Medulla oblongata (tissue), 1 donor: ENCODE results near the gene SCCPDH.

ENCODE experiments used
- DNase-seq: peaks from one replicate; pipeline ENCODE4 v3.0.0-alpha.2; 2015; ENCODE audit errors: extremely low spot score

SCCPDH gene

DNA sequence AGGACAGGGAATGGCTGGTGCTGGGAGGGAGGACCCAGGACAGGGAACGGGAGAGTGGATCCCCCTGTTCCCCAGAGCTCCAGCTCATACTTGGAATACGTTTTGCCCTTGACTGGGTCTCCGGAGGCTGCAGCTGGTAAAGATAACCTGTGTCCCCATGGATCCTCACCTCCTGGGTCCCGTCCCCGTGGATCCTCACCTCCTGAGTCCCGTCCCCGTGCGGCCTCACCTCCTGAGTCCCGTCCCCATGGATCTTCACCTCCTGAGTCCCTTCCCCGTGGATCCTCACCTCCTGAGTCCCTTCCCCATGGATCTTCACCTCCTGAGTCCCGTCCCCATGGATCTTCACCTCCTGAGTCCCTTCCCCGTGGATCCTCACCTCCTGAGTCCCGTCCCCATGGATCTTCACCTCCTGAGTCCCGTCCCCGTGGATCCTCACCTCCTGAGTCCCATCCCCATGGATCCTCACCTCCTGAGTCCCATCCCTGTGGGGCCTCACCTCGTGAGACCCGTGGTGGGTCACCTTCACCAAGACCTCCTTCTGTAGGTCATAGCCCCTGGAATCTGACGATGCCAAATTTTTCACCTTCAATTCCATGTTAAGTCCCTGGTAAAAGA is 61.4 kb downstream of the SCCPDH start:
- DNase-seq = no peak

DNA sequence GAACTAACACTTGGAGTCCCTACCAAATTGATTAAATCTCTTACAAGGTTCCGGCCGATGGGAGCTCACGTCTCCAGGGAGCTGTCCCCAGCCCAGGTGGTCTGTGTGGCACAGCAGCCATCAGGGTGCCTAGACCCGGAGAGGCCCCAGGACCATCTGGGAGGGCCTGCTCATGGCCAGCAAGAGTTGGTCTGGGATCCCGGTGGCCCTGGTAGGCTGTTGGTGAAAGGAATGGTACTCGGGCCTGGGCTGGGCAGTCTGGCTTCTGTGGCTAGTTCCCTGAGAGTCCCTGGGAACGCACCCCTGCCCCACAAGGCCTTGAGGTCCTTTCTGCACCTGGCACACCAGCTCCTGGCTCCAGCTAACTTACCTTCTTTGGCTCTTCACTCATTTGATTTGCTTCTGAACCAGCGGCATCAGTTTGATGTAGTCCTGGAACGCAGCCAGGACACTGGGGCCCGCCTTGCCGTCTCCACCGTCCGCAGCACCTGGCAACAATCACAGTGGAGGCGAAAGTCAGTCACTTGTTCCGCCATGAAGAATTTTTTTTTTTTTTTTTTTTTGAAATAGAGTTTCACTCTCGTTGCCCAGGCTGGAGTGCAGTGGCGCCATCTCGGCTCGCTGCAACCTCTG is 62.5 kb downstream of the SCCPDH start:
- no peak for DNase-seq

DNA sequence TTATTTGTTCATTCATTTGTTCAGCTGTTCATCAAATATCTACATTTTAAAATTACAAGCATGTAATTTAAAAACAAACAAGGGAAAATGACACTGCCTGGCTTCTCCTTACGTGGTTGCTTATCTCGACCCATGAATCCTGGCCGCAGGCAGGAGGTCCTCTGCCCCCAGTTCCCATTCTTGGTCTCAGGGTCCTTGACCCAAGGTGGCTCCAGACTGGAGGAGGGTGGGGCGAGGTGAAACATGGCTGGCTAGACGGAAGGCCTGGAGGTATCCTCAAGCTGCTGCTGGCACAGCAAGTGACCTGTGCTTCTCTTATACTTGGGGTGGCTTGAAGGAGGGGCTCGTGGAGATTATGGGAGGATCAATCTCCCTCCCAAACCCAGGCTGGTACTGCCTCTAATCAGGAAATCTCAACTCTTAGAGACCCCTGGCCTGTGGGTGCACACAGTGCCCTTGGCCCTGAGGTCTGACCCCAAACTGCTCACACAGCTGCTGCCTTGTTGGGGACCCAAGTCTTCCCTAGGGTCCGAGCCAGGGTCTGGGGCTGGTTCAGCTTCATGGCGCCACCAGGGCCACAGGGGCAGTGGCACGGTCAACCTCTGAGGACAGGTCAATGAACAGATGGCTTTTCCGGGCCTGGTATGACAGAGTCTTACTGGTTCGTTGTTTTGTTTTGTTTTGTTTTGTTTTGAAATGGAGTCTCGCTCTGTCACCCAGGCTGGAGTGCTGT is 63.7 kb downstream of the SCCPDH start:
- no peak for DNase-seq

DNA sequence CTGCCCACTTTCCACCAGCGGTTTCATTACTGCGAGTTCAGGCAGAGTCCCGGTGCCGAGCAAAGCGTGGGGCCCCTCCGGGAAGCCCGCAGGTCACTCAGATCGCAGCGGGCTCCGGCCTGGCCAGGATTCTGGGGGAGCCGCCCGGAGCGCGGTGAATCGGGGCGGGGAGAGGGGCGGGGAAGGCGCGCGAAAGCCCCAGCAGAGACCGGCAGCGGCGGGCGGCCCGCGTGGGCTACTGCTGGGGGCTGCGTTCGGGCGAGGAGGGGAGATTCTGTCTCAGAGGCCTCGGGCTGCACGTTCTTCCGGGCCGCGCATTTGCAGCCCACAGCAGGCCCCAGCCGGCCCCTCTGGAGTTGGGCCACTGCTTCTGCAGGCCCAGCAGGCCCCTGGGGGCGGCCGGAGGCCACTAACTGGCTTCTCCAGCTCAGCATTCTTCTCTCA is 64.7 kb downstream of the SCCPDH start:
- DNase-seq = no peak

DNA sequence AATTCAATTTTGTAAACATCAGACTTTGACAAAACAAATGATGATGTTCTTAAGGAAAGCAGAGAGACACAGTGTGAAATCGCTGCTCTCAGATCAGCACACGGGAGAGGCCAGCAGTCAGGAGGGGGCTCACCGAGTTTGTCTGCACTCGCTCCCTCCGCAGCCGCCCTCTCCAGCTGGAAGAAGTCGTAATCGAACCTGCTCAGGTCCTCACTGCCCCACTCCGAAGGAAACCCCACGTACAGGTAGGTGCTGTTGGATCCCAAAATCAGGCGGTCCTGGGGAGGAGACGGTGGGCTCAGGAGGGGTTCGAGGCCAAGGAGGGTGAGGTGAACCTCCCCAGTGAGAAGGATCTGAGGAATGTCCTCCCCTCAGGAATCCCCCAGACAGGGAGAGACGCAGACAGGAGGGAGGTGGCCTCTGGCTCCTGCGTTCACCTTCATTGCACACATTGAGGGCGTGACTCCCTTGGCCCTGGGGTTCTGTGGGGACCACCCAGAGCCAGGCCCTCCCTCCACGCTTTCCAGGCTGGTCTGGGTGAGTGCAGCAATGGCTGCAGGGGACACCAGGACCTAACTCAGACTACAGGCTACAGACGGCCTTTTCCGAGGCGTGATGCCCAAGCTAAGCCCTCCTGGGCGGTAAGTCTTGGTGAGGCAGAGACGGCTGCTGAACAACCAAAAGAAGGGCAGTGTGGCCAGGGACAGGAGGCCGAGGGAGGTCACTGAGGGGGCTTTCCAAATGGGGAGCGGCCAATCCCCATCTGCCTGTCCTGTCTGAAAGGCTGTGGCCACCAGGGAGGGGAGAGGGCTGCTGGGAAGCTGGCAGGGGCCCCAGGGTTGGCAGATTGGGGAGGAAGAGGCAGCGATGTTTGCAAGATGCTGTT is 65.5 kb downstream of the SCCPDH start:
- no peak for DNase-seq

DNA sequence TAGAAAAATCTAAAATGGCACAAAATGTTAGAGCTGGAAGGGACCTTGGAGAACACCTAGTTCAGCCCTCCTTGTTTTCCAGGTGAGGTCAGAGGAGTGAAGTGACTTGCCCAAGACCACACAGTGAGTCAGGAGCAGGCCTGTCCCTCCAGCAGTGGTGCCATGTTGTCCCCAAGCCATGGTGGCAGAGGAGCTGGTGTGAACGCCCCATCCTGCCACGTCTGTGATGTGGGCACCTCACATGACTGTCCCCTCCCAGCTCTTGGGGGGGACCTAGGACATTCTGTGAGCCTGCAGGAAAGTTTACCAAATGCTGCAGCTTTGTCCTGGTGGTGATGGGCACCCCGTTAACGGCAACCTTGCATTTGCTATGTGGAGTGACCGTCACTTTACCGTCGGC is 66.2 kb downstream of the SCCPDH start:
- DNase-seq = no peak

DNA sequence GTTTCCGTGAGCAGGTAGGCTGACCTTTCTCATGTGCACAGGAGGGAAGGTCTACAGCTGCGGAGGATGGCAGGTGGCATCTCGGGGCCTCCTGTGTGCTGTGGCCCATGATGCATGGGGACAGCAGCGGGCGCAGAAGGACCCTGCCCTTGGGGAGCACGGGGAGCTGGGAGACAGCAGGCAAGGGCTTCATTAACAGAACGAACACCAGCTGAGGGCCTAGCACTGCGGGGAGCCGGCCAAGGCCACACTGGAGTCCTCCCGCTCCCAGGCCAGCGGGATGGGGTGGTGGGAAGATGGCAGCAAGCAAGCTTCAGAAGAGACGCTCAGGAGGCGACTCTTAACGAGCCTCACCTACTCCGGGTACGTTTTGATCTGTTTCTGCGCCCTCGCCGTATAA is 66.6 kb downstream of the SCCPDH start:
- DNase-seq = no peak

DNA sequence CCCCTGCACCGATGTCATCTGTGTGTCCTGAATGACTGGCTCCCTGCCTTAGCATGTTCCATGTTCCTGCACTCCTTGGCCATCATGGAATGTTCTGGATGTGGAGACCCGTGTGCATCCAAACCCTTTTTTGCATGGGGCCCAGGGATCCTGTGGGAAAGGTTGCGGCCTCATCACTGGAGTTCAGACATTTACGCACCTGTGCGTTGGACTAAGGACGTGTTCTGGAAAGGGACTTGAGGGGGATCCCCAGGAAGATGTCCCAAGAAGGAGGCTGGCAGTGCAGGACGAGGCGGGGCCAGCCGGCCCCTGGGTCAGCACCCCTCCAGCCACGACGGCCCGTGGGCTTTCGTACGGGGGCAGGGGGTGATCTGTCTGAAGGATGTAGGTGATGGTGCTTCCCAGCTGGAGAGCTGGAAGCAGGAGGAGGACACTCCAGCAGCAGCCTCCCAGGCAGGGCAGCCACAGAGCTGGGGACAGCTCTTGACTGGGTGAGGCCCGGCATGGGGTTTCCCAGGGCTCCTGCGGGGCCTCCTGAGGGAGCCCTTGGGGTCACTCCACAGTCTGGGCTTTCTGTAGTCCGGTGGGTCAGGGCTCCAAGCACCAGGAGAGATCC is 67.2 kb downstream of the SCCPDH start:
- DNase-seq = no peak

DNA sequence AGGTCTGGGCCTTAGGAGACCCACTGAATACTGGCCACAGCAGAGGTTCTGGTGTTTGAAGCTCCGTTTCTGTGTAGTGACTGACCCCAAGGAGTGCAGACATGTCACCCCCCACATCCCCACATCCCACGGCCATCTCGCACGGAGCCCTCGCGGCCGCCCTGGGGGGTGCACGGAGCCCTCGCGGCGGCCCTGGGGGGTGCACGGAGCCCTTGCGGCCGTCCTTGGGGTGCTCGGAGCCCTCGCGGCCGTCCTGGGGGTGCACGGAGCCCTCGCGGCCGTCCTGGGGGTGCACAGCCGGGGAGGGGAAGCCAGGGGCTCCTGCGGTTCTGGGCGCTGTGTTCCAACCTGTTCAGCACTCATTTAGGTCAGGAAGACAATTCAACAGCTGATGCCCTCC is 68.4 kb downstream of the SCCPDH start:
- DNase-seq = no peak

DNA sequence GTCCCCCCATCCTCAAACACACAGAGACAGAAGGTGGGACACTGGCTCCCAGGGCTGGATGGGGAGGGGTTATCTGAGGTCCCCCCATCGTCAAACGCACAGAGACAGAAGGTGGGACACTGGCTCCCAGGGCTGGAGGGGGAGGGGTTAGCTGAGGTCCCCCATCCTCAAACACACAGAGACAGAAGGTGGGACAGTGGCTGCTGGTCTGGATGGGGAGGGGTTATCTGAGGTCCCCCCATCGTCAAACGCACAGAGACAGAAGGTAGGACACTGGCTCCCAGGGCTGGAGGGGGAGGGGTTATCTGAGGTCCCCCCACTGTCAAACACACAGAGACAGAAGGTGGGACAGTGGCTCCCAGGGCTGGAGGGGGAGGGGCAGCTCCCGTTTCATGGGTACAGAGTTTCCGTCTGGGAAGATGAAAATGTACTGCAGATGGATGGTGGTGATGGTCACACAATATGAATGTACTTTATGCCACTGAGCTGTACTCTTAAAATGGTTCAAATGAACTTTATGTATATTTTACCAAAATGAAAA is 69.2 kb downstream of the SCCPDH start:
- DNase-seq = no peak

DNA sequence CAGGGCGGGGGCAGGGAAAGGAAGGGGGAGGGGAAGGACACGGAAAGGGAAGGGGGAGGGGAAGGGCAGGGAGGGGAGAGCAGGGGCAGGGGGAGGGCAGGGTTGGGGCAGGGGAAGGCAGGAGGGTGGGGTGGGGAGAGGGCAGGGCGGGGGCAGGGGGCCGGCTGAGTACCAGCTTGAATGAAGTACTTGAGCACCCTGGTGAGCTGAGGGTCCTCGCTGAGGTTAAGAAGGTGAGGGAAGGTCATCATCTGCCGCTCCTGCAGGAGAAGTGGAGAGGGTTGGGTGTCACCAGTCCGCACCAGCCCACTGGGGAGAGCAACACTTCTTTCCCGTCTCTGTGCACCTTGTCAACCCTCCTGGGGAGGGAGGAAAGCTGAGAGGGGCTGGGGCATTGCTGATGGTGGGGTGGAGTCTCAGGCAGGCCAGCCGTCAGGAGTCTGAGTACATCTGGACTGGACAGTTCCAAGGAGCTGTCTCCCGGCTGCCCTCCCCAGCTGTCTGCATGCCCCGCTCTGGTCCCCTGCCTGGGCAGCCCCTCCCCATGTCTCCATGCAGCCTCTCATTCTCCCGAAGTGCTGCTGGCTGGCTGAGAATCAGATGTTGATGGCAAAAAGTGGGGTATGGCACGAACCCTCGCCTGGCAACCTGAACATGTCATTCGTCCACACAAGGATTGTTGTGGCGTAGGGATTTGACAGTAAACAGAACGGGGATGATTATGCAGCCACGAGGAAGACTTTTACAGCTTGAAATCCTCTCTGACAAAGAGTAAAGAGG is 70.0 kb downstream of the SCCPDH start:
- DNase-seq = no peak

DNA sequence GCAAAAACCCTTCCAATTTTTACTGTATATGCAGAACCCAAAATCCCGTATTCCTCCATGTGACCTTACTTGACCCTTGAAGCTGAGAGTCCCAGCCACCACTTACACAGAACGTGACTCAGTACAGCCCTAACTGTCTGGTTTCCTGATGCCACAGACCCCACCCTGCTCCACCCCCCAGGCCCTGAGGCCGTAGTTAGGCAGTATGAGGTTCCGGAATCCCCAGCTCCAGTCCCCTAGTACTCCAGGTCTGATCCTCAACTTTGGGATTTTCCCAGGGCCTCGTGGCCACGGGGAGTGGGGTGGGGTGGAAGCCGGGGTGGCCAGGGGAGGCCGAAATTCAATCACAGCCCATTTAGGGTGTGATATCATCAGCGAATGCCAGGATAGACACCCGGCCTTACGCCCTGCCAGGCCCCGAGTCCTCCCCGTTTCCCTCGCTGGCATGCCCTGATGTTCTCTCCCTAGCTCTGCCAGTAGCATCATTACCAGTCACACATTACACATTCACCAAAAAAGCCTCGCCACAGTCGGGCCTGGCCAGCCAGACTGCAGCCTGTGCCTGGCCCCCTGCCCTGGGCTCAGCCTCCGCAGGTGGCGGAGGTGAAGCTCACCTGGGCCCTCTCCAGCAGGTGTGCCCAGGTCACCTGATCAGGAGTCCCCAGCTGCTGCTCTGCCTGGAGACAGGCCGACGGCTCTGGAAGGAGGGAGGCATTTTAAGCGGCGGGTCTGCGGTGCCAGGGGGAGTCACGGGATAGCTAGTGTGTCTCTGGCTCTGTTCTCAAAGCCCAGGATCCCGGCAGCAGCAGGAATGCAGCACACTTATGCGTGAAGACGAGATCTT is 70.8 kb downstream of the SCCPDH start:
- no peak for DNase-seq

DNA sequence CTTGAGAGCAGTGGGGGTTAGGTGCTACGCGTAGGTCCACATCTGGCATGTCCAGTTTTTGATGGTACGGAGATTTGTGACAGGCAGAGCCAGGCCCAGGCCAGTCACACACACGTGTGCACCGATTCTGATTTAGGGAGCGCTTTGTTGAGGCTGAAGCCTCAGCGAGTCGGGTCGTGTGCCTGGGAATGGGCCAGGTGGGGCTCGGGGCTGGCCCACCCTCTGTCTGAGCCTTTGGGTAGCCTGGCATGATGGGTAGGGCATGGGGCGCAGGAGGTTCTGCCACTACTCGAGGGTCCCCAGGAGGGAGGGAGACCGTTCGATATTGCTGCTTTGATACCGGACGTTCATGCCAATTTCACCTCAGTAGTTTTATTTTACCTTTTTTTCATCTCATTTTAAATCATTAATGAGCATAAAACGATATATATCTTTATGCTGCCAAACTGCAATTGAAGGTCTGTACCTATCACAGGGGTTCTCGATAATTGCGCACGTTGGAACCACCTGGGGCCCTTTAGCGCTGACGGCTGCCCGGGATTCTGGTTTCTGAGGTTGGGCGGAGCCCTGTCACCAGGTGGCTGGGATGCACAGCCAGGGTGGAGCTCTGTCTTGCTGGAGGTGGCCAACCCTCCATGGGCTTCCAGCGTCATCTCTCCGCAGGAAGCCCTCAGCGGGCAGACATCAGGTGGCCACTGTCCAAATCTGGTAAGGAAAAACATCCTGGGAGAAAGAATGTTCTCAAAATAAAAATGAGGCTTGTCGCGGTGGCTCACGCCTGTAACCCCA is 71.9 kb downstream of the SCCPDH start:
- DNase-seq = no peak

DNA sequence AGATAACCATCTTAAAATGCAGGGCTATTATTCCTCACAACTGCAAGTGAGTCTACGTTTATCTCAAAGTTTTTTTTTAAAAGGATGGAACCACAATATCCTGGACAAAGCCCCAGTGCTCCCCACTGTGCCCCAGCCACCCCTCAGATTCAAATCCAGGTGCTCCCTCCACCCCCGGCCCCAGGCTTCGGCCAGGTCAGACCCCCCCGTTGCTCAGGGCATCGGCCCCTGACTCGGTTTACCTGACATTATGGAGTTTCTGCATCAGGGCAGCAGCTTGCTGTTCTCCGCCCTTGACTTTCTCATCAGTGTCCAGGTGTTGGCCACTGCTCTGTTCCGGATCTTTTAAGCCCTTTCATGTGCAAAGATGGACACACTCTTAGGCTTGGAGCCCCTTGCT is 72.9 kb downstream of the SCCPDH start:
- DNase-seq = no peak

DNA sequence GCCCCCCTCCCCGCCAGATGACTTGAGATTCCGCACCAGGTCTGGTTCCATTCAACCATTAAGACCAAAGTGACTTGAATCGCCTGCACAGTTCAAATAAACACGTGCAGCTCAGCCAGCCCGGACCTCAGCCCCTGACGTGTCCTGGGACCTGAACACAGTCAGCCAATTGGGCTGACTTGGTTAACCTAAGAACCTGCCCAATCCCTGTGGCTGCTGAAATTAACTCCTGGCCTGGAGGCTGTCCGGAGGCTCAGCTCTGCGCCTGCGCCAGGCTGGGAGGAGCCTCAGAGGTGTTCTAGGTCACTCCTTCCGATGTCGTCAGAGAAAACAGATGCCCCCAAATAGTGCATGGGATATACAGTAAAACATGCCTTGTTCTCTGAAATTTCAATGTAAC is 73.4 kb downstream of the SCCPDH start:
- no peak for DNase-seq

DNA sequence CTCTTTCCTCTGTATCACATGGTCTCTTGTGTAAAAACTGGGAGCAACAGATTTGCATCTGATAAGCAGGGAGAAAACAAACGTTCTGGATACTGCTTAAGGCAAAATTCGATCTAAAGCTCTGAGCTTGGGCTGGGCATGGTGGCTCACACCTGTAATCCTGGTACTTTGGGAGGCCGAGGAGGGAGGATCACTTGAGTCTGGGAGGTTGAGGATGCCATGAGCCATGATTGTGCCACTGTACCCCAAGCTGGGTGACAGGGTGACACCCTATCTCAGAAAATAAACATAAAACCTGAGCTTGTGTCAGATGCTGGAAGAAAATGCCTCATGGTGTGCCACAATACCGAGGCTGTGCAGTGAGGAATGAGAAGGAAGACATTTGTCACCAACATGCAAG is 73.9 kb downstream of the SCCPDH start:
- no peak for DNase-seq

DNA sequence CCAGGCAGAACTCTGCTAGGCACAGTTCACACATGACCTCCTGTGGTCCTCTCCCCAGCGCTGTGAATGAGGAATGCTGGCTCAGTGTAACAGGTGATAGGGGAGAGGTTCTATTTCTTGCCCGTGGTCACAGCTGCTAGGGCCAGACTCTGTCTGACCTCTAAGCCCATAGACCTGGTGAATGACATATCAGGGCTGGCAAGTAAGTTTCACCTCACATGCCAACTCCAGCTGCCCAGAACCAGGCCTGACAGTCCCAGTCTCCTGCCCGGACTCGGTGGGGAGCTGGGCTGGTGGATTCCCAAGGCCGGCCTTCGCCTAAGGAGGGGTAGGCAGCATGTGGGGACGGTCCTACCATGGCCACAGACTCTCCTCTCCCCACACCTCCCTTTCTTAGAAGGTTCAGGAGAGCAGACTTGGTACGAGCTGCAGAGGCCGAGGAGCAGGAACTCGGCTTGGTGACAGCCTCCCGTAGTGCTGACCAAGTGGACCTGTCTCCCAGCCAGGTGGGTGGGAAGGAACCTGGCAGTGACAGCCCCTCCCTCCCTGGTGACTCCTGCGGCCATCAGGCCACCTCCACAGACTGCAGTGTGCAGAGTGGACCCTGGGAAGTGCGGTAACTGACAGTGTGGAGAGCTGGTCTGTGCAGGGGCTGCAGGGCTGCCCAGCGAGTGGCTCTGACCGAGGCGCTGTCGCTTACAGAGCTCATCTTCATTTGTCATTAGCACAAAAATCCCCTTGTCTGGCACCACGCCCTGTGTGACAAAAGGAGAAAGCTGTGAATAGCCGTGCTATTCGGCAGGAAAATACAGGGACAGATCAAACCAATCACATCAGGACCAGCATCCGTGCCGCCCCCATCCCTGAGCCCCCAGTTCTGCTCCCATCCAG is 74.6 kb downstream of the SCCPDH start:
- DNase-seq = no peak

DNA sequence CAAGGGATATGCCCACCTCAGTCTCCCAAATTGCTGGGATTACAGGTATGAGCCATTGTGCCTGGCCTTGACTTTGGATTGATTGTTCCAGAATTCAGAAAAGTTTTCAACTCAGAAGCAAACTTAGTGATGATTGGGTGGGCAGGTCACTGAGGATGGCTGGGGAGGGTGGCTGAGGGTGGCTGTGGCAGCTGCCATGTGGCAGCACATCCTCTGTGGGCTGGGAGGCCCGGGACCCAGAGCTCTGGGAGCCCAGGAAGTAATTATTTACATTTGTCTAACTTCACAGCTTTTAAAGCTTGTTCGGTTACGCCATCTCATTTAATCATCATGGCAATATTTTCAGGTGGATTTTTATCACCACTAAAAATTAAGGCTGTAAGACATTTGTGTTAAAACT is 76.1 kb downstream of the SCCPDH start:
- DNase-seq = no peak
